Nephron progenitor cell (in vitro differentiated cells): ENCODE measurements around the gene TAOK1.
"Not testable (repeated sequence)": the region's sequence is repeated elsewhere in the genome, so short reads cannot be mapped to it uniquely, and the experiment has no call there.

Source experiments
- DNase-seq: peaks from one replicate; pipeline ENCODE4 v3.0.0; 2021
- H3K27ac Mint-ChIP-seq: 2 replicates; pipeline ENCODE4 v1.8.0; 2021; ENCODE audit warnings: mild to moderate bottlenecking, moderate library complexity, mixed read lengths
- H3K27me3 Mint-ChIP-seq: 2 replicates; pipeline ENCODE4 v1.8.0; 2021; ENCODE audit warnings: mild to moderate bottlenecking, low read depth, mixed read lengths; ENCODE audit not compliant: poor library complexity
- H3K36me3 Mint-ChIP-seq: 2 replicates; pipeline ENCODE4 v1.8.0; 2021; ENCODE audit warnings: low read depth, mixed read lengths
- H3K4me1 Mint-ChIP-seq: 2 replicates; pipeline ENCODE4 v1.8.0; 2021; ENCODE audit warnings: mixed read lengths
- H3K4me3 Mint-ChIP-seq: 2 replicates; pipeline ENCODE4 v1.8.0; 2021; ENCODE audit warnings: mild to moderate bottlenecking, moderate library complexity, mixed read lengths
- H3K9me3 Mint-ChIP-seq: 2 replicates; pipeline ENCODE4 v1.8.0; 2021; ENCODE audit warnings: mild to moderate bottlenecking, moderate library complexity, mixed read lengths
- TF ChIP-seq, protein P1 (sequence below): fragments of 200-600 bp; sonication (generic); IDR thresholded peaks from 2 replicates; pipeline ENCODE4 v1.5.0; 2021; ENCODE audit warnings: antibody characterized with exemption

The TAOK1 gene

GRCh38 chr17:29451121-29451742 lies 61.1 kb downstream of the TAOK1 start:
- H3K27ac Mint-ChIP-seq = no peak overlapping the region
- H3K4me3 Mint-ChIP-seq = no peak overlapping the region
- no peak for DNase-seq
- H3K36me3 Mint-ChIP-seq = peaks cover 75% of the 10 kb centered on the region
- TF ChIP-seq, protein P1, sequence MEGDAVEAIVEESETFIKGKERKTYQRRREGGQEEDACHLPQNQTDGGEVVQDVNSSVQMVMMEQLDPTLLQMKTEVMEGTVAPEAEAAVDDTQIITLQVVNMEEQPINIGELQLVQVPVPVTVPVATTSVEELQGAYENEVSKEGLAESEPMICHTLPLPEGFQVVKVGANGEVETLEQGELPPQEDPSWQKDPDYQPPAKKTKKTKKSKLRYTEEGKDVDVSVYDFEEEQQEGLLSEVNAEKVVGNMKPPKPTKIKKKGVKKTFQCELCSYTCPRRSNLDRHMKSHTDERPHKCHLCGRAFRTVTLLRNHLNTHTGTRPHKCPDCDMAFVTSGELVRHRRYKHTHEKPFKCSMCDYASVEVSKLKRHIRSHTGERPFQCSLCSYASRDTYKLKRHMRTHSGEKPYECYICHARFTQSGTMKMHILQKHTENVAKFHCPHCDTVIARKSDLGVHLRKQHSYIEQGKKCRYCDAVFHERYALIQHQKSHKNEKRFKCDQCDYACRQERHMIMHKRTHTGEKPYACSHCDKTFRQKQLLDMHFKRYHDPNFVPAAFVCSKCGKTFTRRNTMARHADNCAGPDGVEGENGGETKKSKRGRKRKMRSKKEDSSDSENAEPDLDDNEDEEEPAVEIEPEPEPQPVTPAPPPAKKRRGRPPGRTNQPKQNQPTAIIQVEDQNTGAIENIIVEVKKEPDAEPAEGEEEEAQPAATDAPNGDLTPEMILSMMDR = no peak
- peaks cover 17% of the 10 kb centered on the region for H3K4me1 Mint-ChIP-seq
- H3K27me3 Mint-ChIP-seq = no peaks in the 10 kb centered on the region
- peaks cover 43% of the 10 kb centered on the region for H3K9me3 Mint-ChIP-seq

- Mint-ChIP-seq H3K4me1 (peaks cover 7% of the 10 kb centered on the region), H3K4me3 (no peak overlapping the region), H3K9me3 (peaks cover 25% of the 10 kb centered on the region), H3K27me3 (no peaks in the 10 kb centered on the region), H3K36me3 (peaks cover 69% of the 10 kb centered on the region), H3K27ac (no peak overlapping the region)
- TF ChIP-seq, protein P1 = no peak
- DNase-seq = no peak
Measured at GRCh38 chr17:29458066-29458465, 67.9 kb downstream of the TAOK1 start.

DNA sequence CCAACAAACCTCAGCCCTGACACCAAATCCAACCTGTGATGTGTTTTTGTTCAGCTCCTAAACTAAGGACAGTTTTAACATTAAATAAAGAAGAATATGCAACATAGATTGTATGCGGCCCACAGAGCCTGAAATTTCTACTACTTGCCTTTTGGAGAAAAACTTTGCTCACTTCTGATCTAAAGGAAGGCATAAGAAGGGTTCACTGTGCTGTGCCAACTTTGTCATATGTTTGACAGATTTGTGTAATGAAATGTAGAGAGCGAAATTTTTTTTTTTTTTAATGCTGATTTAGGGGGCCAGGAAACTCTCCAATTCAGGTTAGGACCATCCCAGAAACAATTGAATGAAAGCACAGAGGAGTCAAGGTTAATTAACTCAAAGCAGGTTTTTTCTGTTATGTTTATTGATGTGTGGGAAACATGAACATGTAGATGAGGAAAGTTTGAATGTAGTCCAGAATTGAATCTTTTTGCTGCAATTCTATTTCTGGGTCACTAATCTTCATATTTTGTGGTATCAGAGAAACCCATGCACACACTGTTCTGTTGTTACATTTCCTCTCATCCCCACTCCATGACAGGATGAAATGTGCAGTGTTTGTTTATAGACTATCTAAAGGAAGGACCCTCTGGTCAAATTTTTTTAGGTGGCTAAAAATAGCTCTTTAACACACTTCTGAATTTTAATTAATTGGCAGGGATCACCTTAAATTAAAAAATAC lies 71.5 kb downstream of the TAOK1 start:
- TF ChIP-seq, protein P1 = no peak
- peaks cover 7% of the 10 kb centered on the region for H3K4me1 Mint-ChIP-seq
- peak overlapping the region; percentile 89 for H3K27ac Mint-ChIP-seq
- no peaks in the 10 kb centered on the region for H3K9me3 Mint-ChIP-seq
- no peak for DNase-seq
- H3K27me3 Mint-ChIP-seq = no peaks in the 10 kb centered on the region
- H3K36me3 Mint-ChIP-seq = peaks cover 62% of the 10 kb centered on the region
- no peak overlapping the region for H3K4me3 Mint-ChIP-seq

- H3K9me3 Mint-ChIP-seq = no peaks in the 10 kb centered on the region
- no peak for DNase-seq
- H3K4me1 Mint-ChIP-seq = peaks cover 6% of the 10 kb centered on the region
- TF ChIP-seq, protein P1 = no peak
- H3K4me3 Mint-ChIP-seq = no peak overlapping the region
- H3K27ac Mint-ChIP-seq = no peak overlapping the region
- H3K36me3 Mint-ChIP-seq = peaks cover 65% of the 10 kb centered on the region
- no peaks in the 10 kb centered on the region for H3K27me3 Mint-ChIP-seq
Measured at GRCh38 chr17:29469276-29469675, 79.1 kb downstream of the TAOK1 start.

GRCh38 chr17:29473437-29473836 lies 83.3 kb downstream of the TAOK1 start:
- peaks cover 54% of the 10 kb centered on the region for H3K36me3 Mint-ChIP-seq
- H3K27me3 Mint-ChIP-seq, H3K9me3 Mint-ChIP-seq, DNase-seq, H3K4me1 Mint-ChIP-seq, H3K4me3 Mint-ChIP-seq: not testable (repeated sequence)
- H3K27ac Mint-ChIP-seq = peak overlapping the region; percentile 4

DNA sequence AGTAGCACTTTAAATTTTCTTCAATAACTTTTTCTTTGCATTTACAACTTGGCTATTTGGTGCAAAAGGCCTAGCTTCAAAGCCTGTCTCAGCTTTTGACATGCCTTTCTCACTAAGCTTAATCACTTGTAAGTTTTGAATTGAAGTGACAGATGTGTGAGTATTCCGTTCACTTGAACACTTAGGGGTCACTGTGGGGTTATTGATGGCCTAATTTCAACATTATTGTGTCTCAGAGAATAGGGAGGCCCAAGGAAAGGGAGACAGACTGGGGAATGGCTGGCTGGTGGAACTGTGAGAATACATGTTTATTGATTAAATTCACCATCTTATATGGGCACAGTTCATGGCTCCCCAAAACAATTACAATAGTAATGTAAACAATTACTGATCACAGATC lies 84.1 kb downstream of the TAOK1 start:
- no peak for DNase-seq
- Mint-ChIP-seq H3K36me3 (peaks cover 58% of the 10 kb centered on the region), H3K4me3 (no peak overlapping the region), H3K4me1 (peaks cover 6% of the 10 kb centered on the region), H3K27me3 (no peaks in the 10 kb centered on the region), H3K27ac (no peak overlapping the region), H3K9me3 (no peaks in the 10 kb centered on the region)
- TF ChIP-seq, protein P1 = no peak
